GM23338 (cell line): ENCODE results near the gene RTN4RL2. TPM values are rescaled to one million over a fixed set of nuclear protein-coding genes. Genes with fewer than 3 reads are reported as not detected.

Experiments
- ATAC-seq: fragments of 200-7000 bp; cut with Tn5 transposase; 3 replicates; pipeline ENCODE4 v1.9.1; 2020
- DNase-seq: peaks from one replicate; pipeline ENCODE4 v3.0.0-alpha.2; 2015; ENCODE audit warnings: low spot score
- H2AFZ ChIP-seq: fragments of 200-600 bp; sonication (generic); 2 replicates; pipeline ENCODE4 v1.8.0; 2016; ENCODE audit warnings: antibody characterized with exemption, mild to moderate bottlenecking, moderate library complexity
- H3F3A ChIP-seq: fragments of 200-600 bp; sonication (generic); replicated peaks from 2 replicates; pipeline ENCODE4 v1.8.0; 2017; ENCODE audit warnings: antibody characterized with exemption, mixed run types, low read depth
- H3K27ac ChIP-seq: fragments of 200-600 bp; sonication (generic); 2 replicates; pipeline ENCODE4 v1.6.1; 2016; ENCODE audit warnings: low read depth
- H3K27me3 ChIP-seq: fragments of 200-600 bp; sonication (generic); 2 replicates; pipeline ENCODE4 v1.8.0; 2016; ENCODE audit warnings: mild to moderate bottlenecking, mixed run types, moderate library complexity; ENCODE audit not compliant: insufficient read depth
- H3K36me3 ChIP-seq: fragments of 200-600 bp; sonication (generic); 2 replicates; pipeline ENCODE4 v1.8.0; 2016; ENCODE audit warnings: mild to moderate bottlenecking; ENCODE audit not compliant: insufficient read depth
- H3K4me1 ChIP-seq: fragments of 200-600 bp; sonication (generic); 2 replicates; pipeline ENCODE4 v1.8.0; 2016; ENCODE audit warnings: mild to moderate bottlenecking, moderate library complexity; ENCODE audit not compliant: insufficient read depth
- H3K4me2 ChIP-seq: fragments of 200-600 bp; sonication (generic); 2 replicates; pipeline ENCODE4 v1.7.1; 2017; ENCODE audit warnings: mixed run types
- H3K4me3 ChIP-seq: fragments of 200-600 bp; sonication (generic); 2 replicates; pipeline ENCODE4 v1.6.1; 2016; ENCODE audit warnings: mixed run types
- H3K79me2 ChIP-seq: fragments of 200-600 bp; sonication (generic); replicated peaks from 2 replicates; pipeline ENCODE4 v1.8.0; 2017; ENCODE audit warnings: mild to moderate bottlenecking; ENCODE audit not compliant: insufficient read depth
- H3K9me2 ChIP-seq: fragments of 200-600 bp; sonication (generic); 2 replicates; pipeline ENCODE4 v1.8.0; 2017; ENCODE audit not compliant: insufficient read depth
- H4K20me1 ChIP-seq: fragments of 200-600 bp; sonication (generic); replicated peaks from 2 replicates; pipeline ENCODE4 v1.8.0; 2017; ENCODE audit warnings: mild to moderate bottlenecking; ENCODE audit not compliant: insufficient read depth
- H3K27ac Mint-ChIP-seq: 2 replicates; pipeline ENCODE4 v1.8.0; 2020; ENCODE audit warnings: inconsistent platforms, mild to moderate bottlenecking, moderate library complexity, mixed read lengths
- H3K27me3 Mint-ChIP-seq: 3 replicates; pipeline ENCODE4 v1.8.0; 2022; ENCODE audit warnings: low read depth, mild to moderate bottlenecking, moderate library complexity, mixed read lengths, inconsistent platforms; ENCODE audit not compliant: insufficient read depth, poor library complexity
- H3K36me3 Mint-ChIP-seq: 3 replicates; pipeline ENCODE4 v1.8.0; 2021; ENCODE audit warnings: low read depth, mild to moderate bottlenecking, inconsistent platforms, moderate library complexity, mixed read lengths
- H3K4me1 Mint-ChIP-seq: 3 replicates; pipeline ENCODE4 v1.8.0; 2020; ENCODE audit warnings: mild to moderate bottlenecking, inconsistent platforms, mixed read lengths
- H3K4me3 Mint-ChIP-seq: 3 replicates; pipeline ENCODE4 v1.8.0; 2021; ENCODE audit warnings: moderate library complexity, mild to moderate bottlenecking, inconsistent platforms, mixed read lengths
- H3K9me3 Mint-ChIP-seq: 3 replicates; pipeline ENCODE4 v1.8.0; 2020; ENCODE audit warnings: moderate library complexity, mild to moderate bottlenecking, inconsistent platforms, mixed read lengths
- CREB1 ChIP-seq: fragments of 250-450 bp; sonication (Bioruptor Pico); IDR thresholded peaks from 2 replicates; pipeline ENCODE4 v1.5.0; 2020; ENCODE audit warnings: low read depth, mild to moderate bottlenecking, moderate library complexity
- CTCF ChIP-seq, 2 experiments: fragments of 200-600 bp in 1 of 2; sonication (generic) in 1 of 2; conservative IDR thresholded peaks; 2 replicates each; pipeline versions ENCODE4 v1.5.1 to v1.6.1; 2016 to 2017; ENCODE audit warnings: antibody characterized with exemption in 2 of 2, low read depth in 2 of 2, mild to moderate bottlenecking in 2 of 2, moderate library complexity in 1 of 2
- ETS1 ChIP-seq: IDR thresholded peaks from 2 replicates; pipeline ENCODE4 v1.6.1; 2016; ENCODE audit warnings: antibody characterized with exemption
- EZH2 ChIP-seq: fragments of 200-600 bp; sonication (generic); IDR thresholded peaks from one replicate; pipeline ENCODE4 v1.8.0; 2017; ENCODE audit warnings: antibody characterized with exemption, mild to moderate bottlenecking, low read depth; ENCODE audit not compliant: unreplicated experiment
- EZH2phosphoT487 ChIP-seq: fragments of 200-600 bp; sonication (generic); IDR thresholded peaks from one replicate; pipeline ENCODE4 v1.8.1; 2018; ENCODE audit warnings: antibody characterized with exemption; ENCODE audit not compliant: unreplicated experiment
- JUNB ChIP-seq: IDR thresholded peaks from one replicate; pipeline ENCODE4 v1.6.1; 2016; ENCODE audit warnings: antibody characterized with exemption; ENCODE audit not compliant: unreplicated experiment
- NANOG ChIP-seq: IDR thresholded peaks from 2 replicates; pipeline ENCODE4 v1.6.1; 2016; ENCODE audit warnings: antibody characterized with exemption, borderline replicate concordance
- POLR2AphosphoS5 ChIP-seq: IDR thresholded peaks from 2 replicates; pipeline ENCODE4 v1.6.1; 2016; ENCODE audit warnings: antibody characterized with exemption, low read depth
- REST ChIP-seq: IDR thresholded peaks from one replicate; pipeline ENCODE4 v1.6.1; 2018; ENCODE audit warnings: antibody characterized with exemption; ENCODE audit not compliant: unreplicated experiment
- STAT1 ChIP-seq: IDR thresholded peaks from one replicate; pipeline ENCODE4 v1.6.1; 2016; ENCODE audit warnings: antibody characterized with exemption; ENCODE audit not compliant: unreplicated experiment
- ZNF114 ChIP-seq: fragments of 250-450 bp; sonication (Bioruptor Pico); IDR thresholded peaks from 2 replicates; pipeline ENCODE4 v1.5.0; 2020; ENCODE audit warnings: mild to moderate bottlenecking, moderate library complexity
- ZNF331 ChIP-seq: fragments of 250-450 bp; sonication (Bioruptor Pico); IDR thresholded peaks from 2 replicates; pipeline ENCODE4 v1.5.0; 2020; ENCODE audit warnings: low read depth, mild to moderate bottlenecking, moderate library complexity
- polyA plus RNA-seq: library from polyadenylated mRNA; unstranded; fragments of >200 nt; fragmentation: Nextera tagmentation; extraction: Ambion mirVana; gene quantifications from 2 replicates; pipeline ENCODE4 v1.2.1, GENCODE V29; 2016
- total RNA-seq: library from RNA; depleted of rRNA; stranded (reverse); fragments of >200 nt; shearing (Covaris generic); gene quantifications from 2 replicates; pipeline ENCODE4 v1.2.3, GENCODE V29; 2014

Gene RTN4RL2
- total and polyA plus RNA-seq, 2 experiments from 2014 or later, result 13.9 to 15.9 TPM

GRCh38 chr11:57419146-57419545, 41.2 kb upstream of the RTN4RL2 start:
- Mint-ChIP-seq H3K27ac (no peak overlapping the region), H3K4me1 (peaks cover 10% of the 10 kb centered on the region), H3K4me3 (no peak overlapping the region), H3K36me3 (peaks cover 69% of the 10 kb centered on the region), H3K27me3 (no peaks in the 10 kb centered on the region), H3K9me3 (no peaks in the 10 kb centered on the region)
- H3K27ac ChIP-seq, result no peak overlapping the region
- peaks cover under 1% of the 10 kb centered on the region for H3K36me3 ChIP-seq
- DNase-seq, result no peak
- no peak for TF ChIP-seq POLR2AphosphoS5
- no peak for TF ChIP-seq CTCF (conservative IDR thresholded peaks at IDR 0.05; ENCODE audit: low read depth in 2 of 2)
- TF ChIP-seq ZNF331 (CRISPR knock-in tag), result no peak
- TF ChIP-seq CREB1 (CRISPR knock-in tag), result no peak
- no peak for TF ChIP-seq ETS1
- no peak for TF ChIP-seq ZNF114 (CRISPR knock-in tag)
- TF ChIP-seq JUNB, result no peak
- no peak for TF ChIP-seq NANOG
- no peak for TF ChIP-seq EZH2phosphoT487
- no peak for TF ChIP-seq STAT1
- no peak for TF ChIP-seq EZH2
- TF ChIP-seq REST, result no peak
- no peaks in the 10 kb centered on the region for H3K27me3 ChIP-seq
- no peak overlapping the region for H2AFZ ChIP-seq
- ATAC-seq, result no peak
- no peak overlapping the region for H3K4me2 ChIP-seq
- H3K9me2 ChIP-seq, result no peaks in the 10 kb centered on the region
- H3K4me3 ChIP-seq, result no peak overlapping the region
- H3K4me1 ChIP-seq, result no peaks in the 10 kb centered on the region
- H3K79me2 ChIP-seq, result no peaks in the 10 kb centered on the region
- H4K20me1 ChIP-seq, result no peaks in the 10 kb centered on the region; the same call in none of the 2 replicates
- H3F3A ChIP-seq, result no peaks in the 10 kb centered on the region; the same call in 1 of the 2 replicates
